ENCODE results near the gene RNFT2.

The RNFT2 gene

DNA sequence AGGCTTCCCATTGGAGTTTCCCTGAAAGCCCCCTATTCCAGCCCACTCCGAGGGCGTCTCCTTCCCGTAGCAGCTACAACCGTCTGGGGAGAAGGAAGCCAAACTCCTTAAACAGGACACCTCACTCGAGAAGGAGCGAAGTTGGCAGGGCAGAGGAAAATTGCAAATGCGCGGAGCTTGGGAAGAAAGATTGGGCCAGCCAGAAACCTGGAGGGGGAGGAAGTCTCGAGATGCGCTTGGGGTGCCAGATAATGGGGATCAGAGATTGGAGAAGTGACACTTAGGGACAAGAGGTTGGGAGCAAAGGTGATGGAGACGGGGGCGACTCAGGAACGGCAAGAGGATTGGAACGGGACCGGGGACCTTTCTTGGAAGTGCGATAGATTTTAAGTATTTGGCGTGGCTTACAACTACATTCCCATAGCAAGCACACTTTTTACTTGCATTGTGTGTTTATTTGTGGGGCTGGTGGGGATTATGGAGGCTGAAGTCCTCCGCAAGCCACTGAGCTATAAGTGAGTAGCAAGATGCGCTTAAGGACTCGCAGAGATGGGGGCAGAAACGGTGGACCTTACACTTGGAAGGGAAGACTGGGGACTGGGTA is 142.2 kb downstream of the RNFT2 start:
- no peak for DNase-seq

DNA sequence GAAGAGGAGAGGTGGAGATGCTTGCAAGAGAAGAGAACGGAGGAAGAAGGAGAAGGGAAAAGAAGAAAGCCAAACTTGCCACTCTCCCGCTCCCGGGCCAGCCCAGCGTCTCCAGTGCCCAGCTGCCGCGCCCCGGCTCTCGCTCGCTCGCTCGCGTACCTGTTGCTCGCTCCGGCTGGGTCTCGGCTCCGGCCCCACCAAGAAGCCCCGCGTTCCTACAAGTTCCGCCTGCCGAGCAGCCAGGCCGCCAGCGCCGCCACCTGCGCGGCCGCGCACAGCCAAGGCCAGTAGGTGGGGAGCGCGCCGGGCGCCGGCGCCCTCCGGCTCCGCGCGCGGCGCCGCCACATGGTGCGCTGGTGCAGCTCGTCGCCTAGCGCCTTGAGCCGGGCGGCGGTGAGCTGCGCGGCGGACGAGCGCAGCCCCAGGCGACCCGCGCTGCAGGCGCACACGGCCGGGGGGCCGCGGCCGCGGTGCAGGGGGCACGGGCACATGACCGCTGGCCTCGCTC is 142.8 kb downstream of the RNFT2 start:
- DNase-seq = no peak

DNA sequence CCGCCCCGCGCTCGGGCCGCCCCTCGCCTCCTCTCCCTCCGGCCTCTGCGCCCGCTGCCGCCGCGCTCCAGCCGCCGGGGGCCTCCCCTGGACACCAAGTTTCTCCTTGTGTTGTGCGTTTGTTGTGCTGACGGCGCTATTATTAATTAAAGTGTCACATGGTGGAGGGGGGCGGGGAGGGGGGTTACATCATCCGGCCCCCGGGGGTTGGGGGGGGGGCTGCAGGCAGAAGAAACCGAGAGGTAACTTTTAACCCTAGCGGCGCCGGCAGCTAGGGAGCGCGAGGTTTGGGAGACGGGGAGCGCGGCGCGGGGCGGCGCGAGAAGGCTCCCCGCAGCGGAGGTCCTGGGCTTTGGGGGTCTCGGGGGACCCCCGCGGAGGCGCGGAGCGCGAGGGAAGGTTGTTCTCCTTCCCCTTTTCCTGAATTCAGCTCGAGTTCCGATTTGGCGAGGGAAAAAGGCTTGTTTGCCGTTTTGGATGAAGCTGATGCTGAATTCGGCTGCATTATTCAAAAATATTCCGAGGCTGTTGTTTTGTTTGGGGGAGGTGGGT is 143.3 kb downstream of the RNFT2 start, which contains the start of gene HRK:
Gene HRK (minus strand): TSS at position 117 of the 552 bp plus-strand sequence. CDS start 134 bp downstream, outside the sequence.
- no peak for DNase-seq

DNA sequence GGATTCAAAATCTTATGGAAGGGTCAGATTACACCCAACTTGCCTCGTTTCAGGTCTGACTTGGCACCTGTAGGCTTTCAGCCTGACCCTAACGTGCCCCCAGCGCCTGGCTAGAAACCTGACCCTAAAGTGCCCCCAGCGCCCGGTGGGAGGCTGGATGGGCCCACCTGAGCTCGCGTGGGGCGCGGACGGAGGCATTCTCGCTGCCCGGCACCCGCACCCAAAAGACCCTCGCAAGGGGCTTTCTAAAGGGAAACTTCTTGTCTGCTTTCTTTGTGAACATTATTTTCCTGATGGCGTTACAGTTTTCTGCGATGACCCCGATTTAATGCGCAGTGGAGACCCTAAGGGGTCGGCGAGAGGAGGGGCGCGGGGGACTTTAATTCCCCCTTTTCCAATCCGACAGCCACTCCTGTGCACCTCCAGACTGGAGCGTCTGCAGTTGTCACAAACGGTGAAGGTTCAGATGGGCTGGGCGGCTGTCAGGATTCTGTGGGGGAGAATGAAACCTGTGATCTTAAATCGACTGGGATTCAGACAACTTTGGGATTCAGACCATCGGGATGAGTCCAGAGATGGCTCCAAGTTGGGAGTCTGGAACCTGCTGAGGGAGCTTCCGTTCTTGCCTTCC is 143.9 kb downstream of the RNFT2 start:
- DNase-seq = no peak

DNA sequence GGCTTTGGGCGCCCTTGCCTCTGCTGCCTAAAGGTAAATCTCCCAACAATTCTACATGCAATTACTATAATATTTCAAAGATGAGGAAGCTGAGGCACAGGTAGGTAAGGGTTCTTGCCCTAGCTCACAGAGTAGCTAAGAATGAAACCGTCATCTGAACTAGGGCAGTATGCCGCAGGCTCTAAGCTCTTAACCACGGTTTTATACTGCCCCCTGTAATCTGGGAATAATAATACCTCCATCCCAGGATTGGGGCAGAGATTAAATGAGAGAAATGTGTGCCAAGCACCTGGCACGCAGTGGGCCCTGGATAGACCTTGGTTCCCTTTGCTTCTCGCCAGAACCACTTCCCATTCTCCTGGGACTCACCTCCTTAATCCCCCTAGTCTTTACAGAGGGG is 144.6 kb downstream of the RNFT2 start:
- DNase-seq = no peak

DNA sequence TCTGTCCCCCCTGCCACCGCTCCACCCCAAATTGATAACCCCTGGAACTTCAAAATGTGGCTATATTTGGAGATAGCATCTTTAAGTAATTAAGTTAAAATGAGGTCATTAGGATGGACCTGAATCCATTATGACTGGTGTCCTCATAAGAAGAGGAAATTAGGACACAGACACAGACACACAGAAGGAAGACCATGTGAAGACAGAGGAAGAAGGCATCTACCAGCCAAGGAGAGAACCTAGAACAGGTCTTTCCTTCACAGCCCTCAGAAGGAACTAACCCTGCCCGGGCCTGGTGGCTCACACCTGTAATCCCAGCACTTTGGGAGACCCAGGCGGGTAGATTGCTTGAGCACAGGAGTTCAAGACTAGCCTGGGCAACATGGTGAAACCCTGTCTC is 146.8 kb downstream of the RNFT2 start:
- DNase-seq = no peak

DNA sequence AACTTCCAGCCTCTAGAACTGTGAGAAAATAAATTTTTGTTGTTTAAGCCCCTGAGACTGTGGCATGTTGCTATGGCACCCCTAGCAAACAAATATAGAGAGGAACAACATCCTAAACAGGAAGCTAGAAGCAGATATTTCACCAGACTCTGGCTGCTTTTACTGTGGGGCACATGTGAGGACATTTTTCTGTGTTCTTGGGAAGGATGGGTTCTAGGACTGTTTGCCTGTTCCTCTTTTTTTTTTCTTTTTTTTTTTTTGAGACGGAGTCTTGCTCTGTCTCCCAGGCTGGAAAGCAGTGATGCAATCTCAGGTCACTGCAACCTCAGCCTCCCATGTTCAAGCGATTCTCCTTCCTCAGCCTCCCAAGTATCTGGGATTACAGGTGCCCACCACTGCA is 147.4 kb downstream of the RNFT2 start:
- no peak for DNase-seq

DNA sequence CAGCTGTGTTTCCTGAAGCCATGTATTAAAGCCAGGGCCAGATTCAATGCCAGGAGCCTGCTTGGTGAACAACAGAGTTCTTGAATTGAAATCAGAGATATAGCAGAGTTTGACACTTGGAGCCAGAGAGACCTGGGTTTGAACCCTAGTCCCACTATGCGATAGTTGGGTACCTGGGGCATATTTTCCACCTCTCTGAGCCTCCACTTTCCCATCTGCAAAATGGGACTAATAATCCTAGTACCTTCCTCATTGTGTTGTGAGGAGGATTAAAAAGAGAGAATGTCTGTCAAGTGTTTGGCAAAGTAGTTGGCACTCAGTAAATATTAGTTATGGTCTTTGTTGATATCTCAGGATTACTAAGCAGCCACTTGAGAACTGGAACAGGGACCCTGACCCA is 149.1 kb downstream of the RNFT2 start:
- no peak for DNase-seq

DNA sequence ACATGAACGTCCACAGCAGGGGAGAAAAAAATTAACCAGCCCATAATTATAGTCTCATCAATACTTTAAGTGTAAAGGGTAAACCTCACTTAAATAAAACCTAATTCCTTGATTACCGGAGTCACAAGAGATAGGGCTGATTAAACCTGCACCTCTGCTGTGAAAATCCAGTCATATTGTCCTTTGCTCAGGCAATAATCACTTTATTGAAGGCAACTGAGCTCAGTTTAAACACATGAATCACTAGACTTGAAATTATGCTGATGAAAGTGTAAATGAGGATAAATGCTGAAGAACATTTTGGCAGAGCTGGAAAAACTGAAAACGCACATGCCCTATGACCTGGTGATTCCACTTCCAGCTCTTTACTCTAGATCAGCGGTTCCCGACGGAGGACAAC is 149.8 kb downstream of the RNFT2 start:
- no peak for DNase-seq

DNA sequence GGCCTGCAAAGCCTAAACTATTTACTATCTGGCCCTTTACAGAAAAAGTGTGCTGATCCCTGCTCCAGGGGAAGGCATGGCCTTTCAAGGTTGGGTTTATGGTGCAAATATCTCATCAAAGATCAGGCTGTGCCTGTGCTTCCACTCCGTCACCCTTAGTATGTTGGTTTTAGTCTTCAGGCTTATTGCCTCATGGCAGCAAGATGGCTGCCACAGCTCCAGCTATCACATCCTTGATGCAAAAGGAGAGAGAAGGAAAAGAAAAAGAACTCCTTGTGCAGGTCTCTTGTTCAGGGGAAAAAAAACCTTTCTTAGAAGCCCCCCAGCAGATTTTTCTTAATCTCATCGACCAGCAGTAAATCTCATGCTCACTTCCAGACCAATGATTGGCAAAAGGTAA is 152.2 kb downstream of the RNFT2 start:
- no peak for DNase-seq

DNA sequence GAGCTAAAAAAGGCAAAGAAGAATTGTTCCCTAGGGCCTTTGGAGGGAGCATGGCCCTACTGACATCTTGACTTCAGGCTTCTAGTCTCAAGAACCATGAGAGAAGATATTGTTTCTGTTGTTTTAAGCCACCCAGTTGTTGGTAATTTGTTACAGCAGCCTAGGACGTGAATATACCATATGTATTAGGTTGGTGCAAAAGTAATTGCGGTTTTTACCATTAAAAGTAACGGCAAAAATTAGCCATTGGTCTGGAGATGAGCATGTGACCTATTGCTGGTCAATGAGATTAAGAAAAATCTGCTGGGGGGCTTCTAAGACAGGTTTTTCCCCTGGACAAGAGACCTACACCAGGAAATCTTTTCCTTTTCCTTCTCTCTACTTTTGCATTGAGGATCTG is 152.9 kb downstream of the RNFT2 start:
- no peak for DNase-seq

DNA sequence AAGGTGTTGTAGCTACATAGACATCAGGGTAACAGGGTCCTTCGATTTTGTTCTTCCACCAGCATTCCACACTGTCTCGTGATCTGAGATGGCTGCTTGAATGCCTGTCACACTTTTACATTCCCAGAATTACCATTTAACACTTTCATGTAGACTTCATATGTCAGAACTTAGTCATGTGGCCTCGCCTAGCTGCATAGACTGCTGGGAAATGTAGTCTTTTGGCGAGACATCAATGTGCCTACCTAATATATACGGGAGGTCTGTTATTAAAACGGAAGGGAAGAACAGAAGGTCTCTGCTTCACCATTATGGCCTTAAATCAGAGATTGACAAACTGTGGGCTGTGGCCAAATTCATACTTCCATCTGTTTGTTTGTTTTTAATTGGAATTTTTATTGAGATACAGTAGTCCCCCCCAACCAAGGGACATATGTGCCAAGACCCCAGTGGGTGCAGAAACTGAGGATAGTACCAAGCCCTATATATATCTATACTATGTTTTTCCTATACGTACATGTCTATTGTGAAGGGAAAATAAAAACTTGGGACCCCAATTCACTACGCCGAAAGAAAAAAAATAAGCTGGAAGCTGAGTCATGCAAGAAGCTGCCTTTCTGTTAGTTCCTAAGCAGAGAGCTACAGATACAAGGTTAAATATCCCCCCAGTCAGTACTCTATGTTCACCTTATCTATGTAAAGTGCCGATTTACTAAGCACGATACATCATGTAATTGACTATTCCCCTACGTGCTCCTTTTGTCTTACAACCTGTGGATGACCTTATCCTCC is 154.4 kb downstream of the RNFT2 start:
- no peak for DNase-seq

DNA sequence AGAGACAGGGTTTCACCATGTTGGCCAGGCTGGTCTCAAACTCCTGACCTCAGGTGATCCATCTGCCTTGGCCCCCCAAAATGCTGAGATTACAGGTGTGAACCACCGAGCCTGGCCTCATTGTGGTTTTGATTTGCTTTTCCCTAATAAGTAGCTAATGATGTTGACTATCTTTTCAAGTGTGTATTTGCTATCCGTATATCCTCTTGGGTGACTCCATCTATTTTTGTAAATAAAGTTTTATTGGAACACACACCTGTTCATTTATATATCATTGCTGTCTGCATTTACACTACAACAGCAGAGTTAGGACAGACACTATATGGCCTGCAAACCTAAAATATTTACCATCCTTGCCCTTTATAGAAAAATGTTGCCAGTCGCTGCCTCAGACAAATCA is 156.8 kb downstream of the RNFT2 start:
- no peak for DNase-seq

DNA sequence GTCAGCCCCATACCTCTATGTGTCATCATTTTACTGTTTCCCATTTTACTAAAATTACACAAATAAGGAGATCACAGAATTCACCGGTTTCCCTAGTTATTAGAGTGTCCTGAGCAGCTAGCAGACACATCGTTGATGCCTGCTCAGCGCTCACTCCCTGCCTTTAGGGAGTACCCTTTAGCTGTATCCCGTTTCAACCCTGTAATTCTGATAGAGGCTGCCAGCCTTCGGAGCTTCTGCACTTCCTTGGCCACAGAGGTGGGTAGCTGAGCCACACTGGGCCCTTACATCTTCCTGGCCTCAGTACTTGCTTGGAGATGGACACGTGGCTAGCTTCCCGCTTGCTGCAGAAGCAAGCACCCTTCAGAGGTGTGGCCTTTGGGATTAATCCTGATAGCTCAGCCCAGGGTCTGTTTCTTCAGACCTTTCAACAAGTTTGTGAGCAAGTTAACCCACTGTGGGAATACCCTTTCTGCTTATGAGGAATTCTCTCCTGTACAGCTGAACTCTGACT is 158.4 kb downstream of the RNFT2 start:
- no peak for DNase-seq

DNA sequence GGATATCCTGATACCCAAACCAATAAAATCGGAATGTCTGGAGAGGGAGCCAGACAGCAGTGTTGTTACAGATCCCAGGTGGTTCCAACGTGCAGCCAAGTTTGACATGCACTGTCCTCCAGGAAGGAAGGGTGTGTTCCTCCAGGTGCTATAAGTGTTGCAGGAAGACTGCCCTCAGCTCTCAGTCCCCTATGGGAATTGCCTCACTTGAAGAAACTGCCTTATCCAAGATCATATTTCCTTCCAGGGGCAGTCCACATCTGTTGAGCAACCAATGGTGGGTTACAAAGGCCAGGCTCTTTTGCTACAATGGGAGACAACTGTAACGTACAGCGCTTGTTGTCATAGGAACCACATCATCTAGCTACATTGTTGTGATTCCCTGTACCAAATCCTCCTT is 159.4 kb downstream of the RNFT2 start:
- DNase-seq = no peak

DNA sequence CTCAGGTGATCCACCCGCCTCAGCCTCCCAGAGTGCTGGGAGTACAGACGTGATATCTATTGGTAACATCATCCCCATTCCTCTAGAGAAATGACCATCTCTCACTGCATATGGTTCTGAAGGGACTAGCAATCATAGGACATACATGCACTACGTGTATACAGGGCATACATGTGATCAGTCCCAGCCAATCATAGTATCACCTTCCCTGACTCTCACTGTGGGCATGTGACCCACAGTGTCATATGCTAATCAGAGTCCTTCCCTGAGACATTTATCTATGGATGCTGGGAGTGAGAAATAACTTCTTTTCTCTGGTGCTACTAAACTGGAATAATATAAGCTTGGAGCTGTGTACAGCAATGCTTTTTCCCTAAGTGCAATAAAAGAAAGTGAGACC is 160.6 kb downstream of the RNFT2 start:
- DNase-seq = no peak

DNA sequence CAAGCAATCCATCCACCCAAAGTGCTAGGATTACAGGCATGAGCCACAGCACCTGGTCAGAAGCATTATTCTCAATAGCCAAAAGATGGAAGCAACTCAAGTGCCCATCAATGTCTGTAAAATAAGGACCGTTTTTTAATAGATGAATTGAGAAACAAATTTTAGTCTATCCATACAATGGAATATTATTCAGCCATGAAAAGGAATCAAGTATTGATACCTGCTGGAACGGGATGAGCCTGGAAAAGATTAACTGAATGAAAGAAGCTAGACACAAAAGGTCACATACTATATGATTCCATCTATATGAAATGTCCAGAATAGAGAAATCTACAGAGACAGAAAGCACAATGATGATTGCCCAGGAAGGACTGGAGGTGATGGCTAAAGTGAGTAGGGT is 163.5 kb downstream of the RNFT2 start:
- no peak for DNase-seq

All from CD4-positive, alpha-beta T cell treated with Interleukin-21 for 1 hour (primary cell).